CD4-positive, alpha-beta T cell (primary cell): ENCODE results near the gene MICALL2. TPM values are rescaled to one million over a fixed set of nuclear protein-coding genes. Genes with fewer than 3 reads are reported as not detected.

ENCODE experiments used
- ATAC-seq: fragments of 200-7000 bp; cut with Tn5 transposase; one replicate; pipeline ENCODE4 v1.10.0; 2022; ENCODE audit warnings: mild to moderate bottlenecking; ENCODE audit not compliant: poor library complexity
- CTCF ChIA-PET: fragments of 350-600 bp; sonication (Branson Sonifier 250); formaldehyde crosslinking; loops from one replicate; lab custom pipeline; 2021; ENCODE audit warnings: antibody characterized with exemption, inconsistent platforms; lab: Charles Lee
- POLR2A ChIA-PET: fragments of 350-600 bp; sonication (Branson Sonifier 250); formaldehyde crosslinking; loops from one replicate; lab custom pipeline; 2021; ENCODE audit warnings: antibody characterized with exemption, inconsistent platforms; lab: Charles Lee
- DNase-seq, 14 experiments: peaks; one replicate each; pipeline ENCODE4 v3.0.0-alpha.2; 2013 to 2020; ENCODE audit warnings: mixed read lengths in 2 of 14
- H3K27ac ChIP-seq, 2 donors: one replicate each; pipeline versions ENCODE4 v1.5.1 to v1.7.0; 2013; ENCODE audit warnings: low read length in 2 of 2, low read depth in 1 of 2, mild to moderate bottlenecking in 1 of 2
- H3K27me3 ChIP-seq, 2 experiments: 1 replicate in 1 of 2; 2 replicates in 1 of 2; pipeline versions ENCODE4 v1.6.1 to v1.7.0; 2013; ENCODE audit warnings: low read length in 2 of 2, control low read depth in 1 of 2, mild to moderate bottlenecking in 1 of 2, moderate library complexity in 1 of 2; ENCODE audit not compliant: insufficient read depth in 2 of 2, control insufficient read depth in 1 of 2
- H3K36me3 ChIP-seq: one replicate; pipeline ENCODE4 v1.6.1; 2013; ENCODE audit warnings: low read length, control low read depth; ENCODE audit not compliant: insufficient read depth
- H3K4me1 ChIP-seq: one replicate; pipeline ENCODE4 v1.6.1; 2013; ENCODE audit warnings: low read length, control low read depth; ENCODE audit not compliant: insufficient read depth
- H3K4me3 ChIP-seq: one replicate; pipeline ENCODE4 v1.5.1; 2013; ENCODE audit warnings: mild to moderate bottlenecking, low read length, moderate library complexity
- H3K9me3 ChIP-seq, 2 experiments: 1 replicate in 1 of 2; 2 replicates in 1 of 2; pipeline versions ENCODE4 v1.6.1 to v1.7.0; 2013; ENCODE audit warnings: low read length in 2 of 2, mild to moderate bottlenecking in 2 of 2, control low read depth in 1 of 2, moderate library complexity in 1 of 2; ENCODE audit not compliant: control insufficient read depth in 1 of 2, insufficient read depth in 1 of 2
- H3K27ac Mint-ChIP-seq: one replicate; pipeline ENCODE4 v1.8.0; 2020; ENCODE audit warnings: mixed read lengths
- H3K27me3 Mint-ChIP-seq: one replicate; pipeline ENCODE4 v1.8.0; 2021; ENCODE audit warnings: mixed read lengths
- H3K36me3 Mint-ChIP-seq: one replicate; pipeline ENCODE4 v1.8.0; 2021; ENCODE audit warnings: low read depth, mixed read lengths
- H3K4me1 Mint-ChIP-seq: one replicate; pipeline ENCODE4 v1.8.0; 2021; ENCODE audit warnings: low read depth, mixed read lengths
- H3K4me3 Mint-ChIP-seq: one replicate; pipeline ENCODE4 v1.8.0; 2020; ENCODE audit warnings: mild to moderate bottlenecking, mixed read lengths
- H3K9me3 Mint-ChIP-seq: one replicate; pipeline ENCODE4 v1.8.0; 2020; ENCODE audit warnings: mixed read lengths
- CTCF ChIP-seq: fragments of 200-600 bp; IDR thresholded peaks from one replicate; pipeline ENCODE4 v1.8.0; 2022; ENCODE audit warnings: antibody characterized with exemption, mild to moderate bottlenecking
- intact Hi-C, 2 experiments: fragments of 100-400 bp; cut with DNase I in 1 of 2; cut with micrococcal nuclease in 1 of 2; formaldehyde crosslinking; loops; one replicate each; pipeline versions ENCODE4 v1.15.1 to v1.9.0; 2023 to 2025; cut with DNase I, micrococcal nuclease
- total RNA-seq, 174 experiments: library from RNA in 2 of 174; stranded (reverse) in 2 of 174; gene quantifications; one replicate each; pipeline ENCODE4 v1.2.3 and lab custom pipeline; 2021 to 2026

MICALL2 gene
- total RNA-seq, 2 experiments from 2014 or later = 1.9 to 2.2 TPM

- H3K4me3 ChIP-seq = no peak overlapping the region
- CTCF ChIA-PET = interaction anchor here (0.6 kb wide), 1 partner anchor 1300 kb away, joined by 3 read pairs; no protein-coding TSS in a partner anchor
- Mint-ChIP-seq H3K27me3 (no peaks in the 10 kb centered on the region), H3K4me1 (no peaks in the 10 kb centered on the region), H3K4me3 (no peak overlapping the region), H3K27ac (no peak overlapping the region), H3K9me3 (no peaks in the 10 kb centered on the region), H3K36me3 (peaks cover 47% of the 10 kb centered on the region)
- H3K9me3 ChIP-seq = no peaks in the 10 kb centered on the region
- no peak for DNase-seq
- no peak overlapping the region for H3K27ac ChIP-seq
- H3K36me3 ChIP-seq = peaks cover 74% of the 10 kb centered on the region
- H3K4me1 ChIP-seq = no peaks in the 10 kb centered on the region
- ATAC-seq = no peak
- POLR2A ChIA-PET = no interaction called here
- intact Hi-C loops = no loop called here
- no peaks in the 10 kb centered on the region for H3K27me3 ChIP-seq
- TF ChIP-seq CTCF = no peak
Observed at GRCh38 chr7:1490837-1491236, 31.6 kb upstream of the MICALL2 start.

GRCh38 chr7:1489336-1489735 lies 30.1 kb upstream of the MICALL2 start:
- H3K36me3 ChIP-seq = peaks cover 76% of the 10 kb centered on the region
- no peaks in the 10 kb centered on the region for H3K4me1 Mint-ChIP-seq
- CTCF ChIA-PET = no interaction called here
- no peak for DNase-seq
- H3K4me1 ChIP-seq = no peaks in the 10 kb centered on the region
- peaks cover 54% of the 10 kb centered on the region for H3K36me3 Mint-ChIP-seq
- intact Hi-C loops = no loop called here
- no peaks in the 10 kb centered on the region for H3K27me3 Mint-ChIP-seq
- no peak overlapping the region for H3K27ac Mint-ChIP-seq
- TF ChIP-seq CTCF = no peak
- H3K4me3 ChIP-seq = no peak overlapping the region
- no peak overlapping the region for H3K4me3 Mint-ChIP-seq
- no peak for ATAC-seq
- H3K9me3 Mint-ChIP-seq = no peaks in the 10 kb centered on the region
- H3K9me3 ChIP-seq = no peaks in the 10 kb centered on the region
- no peaks in the 10 kb centered on the region for H3K27me3 ChIP-seq
- POLR2A ChIA-PET = no interaction called here
- H3K27ac ChIP-seq = no peak overlapping the region

GRCh38 chr7:1488016-1488415 lies 28.7 kb upstream of the MICALL2 start:
- no peaks in the 10 kb centered on the region for H3K4me1 Mint-ChIP-seq
- H3K36me3 Mint-ChIP-seq = peaks cover 52% of the 10 kb centered on the region

More at GRCh38 chr7:1488016-1488415, 28.7 kb upstream of the MICALL2 start:
- H3K27me3 ChIP-seq = no peaks in the 10 kb centered on the region
- no peaks in the 10 kb centered on the region for H3K27me3 Mint-ChIP-seq
- H3K27ac ChIP-seq = no peak overlapping the region
- ATAC-seq (no peak), DNase-seq (no peak)
- H3K4me1 ChIP-seq = no peaks in the 10 kb centered on the region
- TF ChIP-seq CTCF = no peak
- peaks cover 78% of the 10 kb centered on the region for H3K36me3 ChIP-seq
- intact Hi-C loops = no loop called here
- ChIA-PET POLR2A (no interaction called here), CTCF (no interaction called here)
- no peak overlapping the region for H3K4me3 ChIP-seq
- no peaks in the 10 kb centered on the region for H3K9me3 ChIP-seq
- H3K27ac Mint-ChIP-seq = no peak overlapping the region
- H3K4me3 Mint-ChIP-seq = no peak overlapping the region
- no peaks in the 10 kb centered on the region for H3K9me3 Mint-ChIP-seq
